ENCODE measurements around the gene KLHL20.

GRCh38 chr1:173708787-173709186 lies 6.0 kb upstream of the KLHL20 start:
- no peak for TF ChIP-seq CTCF (conservative IDR thresholded peaks at IDR 0.05)
- no peak for TF ChIP-seq EZH2 (IDR thresholded peaks at IDR 0.05; ENCODE audit: low read depth)

All from PC-9 (cell line).